Measurements from ENCODE around the gene GNA15. TPM values are rescaled to one million over a fixed set of nuclear protein-coding genes. Genes with fewer than 3 reads are reported as not detected.

Gene GNA15
- total and polyA plus RNA-seq, 2 of the 8 experiments (the other 6 are each of a cell fraction or from before 2014, with no cell fraction given): 0.26 to 0.45 TPM

GRCh38 chr19:3119071-3119595 lies 16.7 kb upstream of the GNA15 start:
- Histone ChIP-seq H2BK12ac (ENCODE audit: low read depth, low read length) (no peak overlapping the region), H4K20me1 (replicated peaks in 1 of 2; ENCODE audit: control insufficient read depth in 1 of 2, insufficient read depth in 2 of 2, low read length in 2 of 2) (peaks cover 0 to 3% of the 10 kb centered on the region in 2 experiments), H4K8ac (ENCODE audit: extremely low read depth, insufficient read depth, low read length) (no peak overlapping the region), H2AFZ (ENCODE audit: low read length) (no peak overlapping the region), H3K27me3 (replicated peaks in 1 of 4; ENCODE audit: control insufficient read depth in 3 of 4, extremely low read depth in 1 of 4, insufficient read depth in 3 of 4, low read length in 3 of 4) (no peaks in the 10 kb centered on the region), H3K79me2 (ENCODE audit: control insufficient read depth in 1 of 2, insufficient read depth in 2 of 2, low read length in 2 of 2) (no peaks in the 10 kb centered on the region; a peak in 1 of 4 replicates), H3K36me3 (ENCODE audit: control insufficient read depth in 2 of 4, insufficient read depth in 4 of 4, low read length in 3 of 4) (no peaks in the 10 kb centered on the region; a peak in 1 of 8 replicates), H3K27ac (ENCODE audit: low read depth, low read length) (no peak overlapping the region), H3K9ac (replicated peaks in 1 of 4; ENCODE audit: extremely low read depth in 1 of 4, low read depth in 3 of 4, low read length in 3 of 4) (no peak overlapping the region), H3K4me3 (ENCODE audit: extremely low read depth in 1 of 4, insufficient read depth in 2 of 4, low read depth in 3 of 4, low read length in 4 of 4) (no peak overlapping the region), H3K79me1 (ENCODE audit: low read depth, low read length) (peaks cover 3% of the 10 kb centered on the region; the same call in 1 of the 2 replicates), H2AK5ac (ENCODE audit: low read depth, low read length) (no peak overlapping the region), H2BK5ac (ENCODE audit: low read depth, low read length) (no peak overlapping the region), H3K4me2 (ENCODE audit: insufficient read depth in 1 of 2, low read depth in 2 of 2, low read length in 2 of 2) (no peak overlapping the region), H3K23ac (ENCODE audit: insufficient read length) (no peak overlapping the region), H3K9me3 (ENCODE audit: insufficient read depth in 2 of 2, low read depth in 1 of 2, low read length in 1 of 2) (no peaks in the 10 kb centered on the region), H3K23me2 (ENCODE audit: low read depth, low read length) (no peaks in the 10 kb centered on the region), H3K56ac (replicated peaks; ENCODE audit: insufficient read length, low read depth, low read length) (no peak overlapping the region), H2BK15ac (ENCODE audit: low read length) (no peak overlapping the region), H3K4me1 (replicated peaks in 1 of 4; ENCODE audit: control insufficient read depth in 3 of 4, insufficient read depth in 4 of 4, low read length in 3 of 4) (peaks cover 0 to 14% (median 5%) of the 10 kb centered on the region in 4 experiments; a peak in 3 of 7 replicates), H3K4ac (replicated peaks; ENCODE audit: insufficient read length, low read depth, low read length) (no peak overlapping the region), H4K5ac (ENCODE audit: insufficient read length, low read depth, low read length) (no peak overlapping the region), H2BK120ac (replicated peaks; ENCODE audit: low read depth, low read length) (no peak overlapping the region), H4K91ac (replicated peaks; ENCODE audit: insufficient read length, low read length) (no peak overlapping the region), H2BK20ac (ENCODE audit: low read length) (no peak overlapping the region), H3K18ac (ENCODE audit: extremely low read depth, low read length) (no peak overlapping the region), H3K14ac (ENCODE audit: insufficient read length) (no peak overlapping the region)
- 91% methylated on average over 15 of the region's 23 CpGs; no CpG with 5 or more reads in 1 of the 2 experiments for WGBS, 2 experiments (ENCODE audit: extremely low coverage in 1 of 2, insufficient coverage in 1 of 2, insufficient read length in 1 of 2, insufficient replicate concordance in 2 of 2, low coverage in 1 of 2, low lambda C conversion rate in 2 of 2, missing lambda C conversion rate in 1 of 2)
- FAIRE-seq (no peak), DNase-seq (ENCODE audit: low read depth in 1 of 2, low spot score in 2 of 2) (no peak)
- CTCF ChIA-PET (ENCODE audit: partially characterized antibody): interaction anchor here (0.6 to 3.7 kb wide), 4 partner anchors 11 to 288 kb away, joined by 3 to 13 read pairs (median 6); no protein-coding TSS in a partner anchor
- POLR2A ChIA-PET (ENCODE audit: partially characterized antibody): no interaction called here
- TF ChIP-seq, protein P1, sequence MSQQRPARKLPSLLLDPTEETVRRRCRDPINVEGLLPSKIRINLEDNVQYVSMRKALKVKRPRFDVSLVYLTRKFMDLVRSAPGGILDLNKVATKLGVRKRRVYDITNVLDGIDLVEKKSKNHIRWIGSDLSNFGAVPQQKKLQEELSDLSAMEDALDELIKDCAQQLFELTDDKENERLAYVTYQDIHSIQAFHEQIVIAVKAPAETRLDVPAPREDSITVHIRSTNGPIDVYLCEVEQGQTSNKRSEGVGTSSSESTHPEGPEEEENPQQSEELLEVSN (IDR thresholded peaks at IDR 0.05): no peak
- TF ChIP-seq MAFK (IDR thresholded peaks at IDR 0.05; ENCODE audit: low read depth, low read length) (no peak), RAD21 (IDR thresholded peaks at IDR 0.05 in 1 of 2, conservative IDR thresholded peaks at IDR 0.05 in 1 of 2; ENCODE audit: low read depth in 2 of 2, low read length in 2 of 2) (no peak), KDM1A (IDR thresholded peaks at IDR 0.05; ENCODE audit: borderline replicate concordance, low read length) (no peak), TAF1 (IDR thresholded peaks at IDR 0.05; ENCODE audit: low read depth, low read length) (no peak), JUND (IDR thresholded peaks at IDR 0.05; ENCODE audit: low read length) (no peak), ATF3 (IDR thresholded peaks at IDR 0.05; ENCODE audit: insufficient read depth, low read depth, low read length) (no peak), HDAC6 (IDR thresholded peaks at IDR 0.05; ENCODE audit: low read depth, low read length) (no peak), POU5F1 (IDR thresholded peaks at IDR 0.05; ENCODE audit: low read depth, low read length) (no peak), RBBP5 (IDR thresholded peaks at IDR 0.05; ENCODE audit: borderline replicate concordance, low read depth, low read length) (no peak), CBX5 (IDR thresholded peaks at IDR 0.05; ENCODE audit: low read depth, low read length) (no peak), ASH2L (IDR thresholded peaks at IDR 0.05; ENCODE audit: low read length) (no peak), BRCA1 (IDR thresholded peaks at IDR 0.05; ENCODE audit: low read depth, low read length) (no peak)
